Measurements from ENCODE around the gene NHLRC4.

GRCh38 chr16:525123-525519 lies 41.7 kb upstream of the NHLRC4 start:
- TF ChIP-seq, protein P1, sequence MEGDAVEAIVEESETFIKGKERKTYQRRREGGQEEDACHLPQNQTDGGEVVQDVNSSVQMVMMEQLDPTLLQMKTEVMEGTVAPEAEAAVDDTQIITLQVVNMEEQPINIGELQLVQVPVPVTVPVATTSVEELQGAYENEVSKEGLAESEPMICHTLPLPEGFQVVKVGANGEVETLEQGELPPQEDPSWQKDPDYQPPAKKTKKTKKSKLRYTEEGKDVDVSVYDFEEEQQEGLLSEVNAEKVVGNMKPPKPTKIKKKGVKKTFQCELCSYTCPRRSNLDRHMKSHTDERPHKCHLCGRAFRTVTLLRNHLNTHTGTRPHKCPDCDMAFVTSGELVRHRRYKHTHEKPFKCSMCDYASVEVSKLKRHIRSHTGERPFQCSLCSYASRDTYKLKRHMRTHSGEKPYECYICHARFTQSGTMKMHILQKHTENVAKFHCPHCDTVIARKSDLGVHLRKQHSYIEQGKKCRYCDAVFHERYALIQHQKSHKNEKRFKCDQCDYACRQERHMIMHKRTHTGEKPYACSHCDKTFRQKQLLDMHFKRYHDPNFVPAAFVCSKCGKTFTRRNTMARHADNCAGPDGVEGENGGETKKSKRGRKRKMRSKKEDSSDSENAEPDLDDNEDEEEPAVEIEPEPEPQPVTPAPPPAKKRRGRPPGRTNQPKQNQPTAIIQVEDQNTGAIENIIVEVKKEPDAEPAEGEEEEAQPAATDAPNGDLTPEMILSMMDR (IDR thresholded peaks at IDR 0.05 in 2 of 3, conservative IDR thresholded peaks at IDR 0.05 in 1 of 3; ENCODE audit: insufficient read depth in 2 of 3, low read depth in 1 of 3, low read length in 3 of 3): no peak
- TF ChIP-seq SMC3 (conservative IDR thresholded peaks at IDR 0.05; ENCODE audit: insufficient read depth, low read depth, low read length) (no peak), MXI1 (IDR thresholded peaks at IDR 0.05; ENCODE audit: low read depth, low read length) (no peak), GTF2F1 (IDR thresholded peaks at IDR 0.05; ENCODE audit: low read depth, low read length) (no peak), POLR2A (conservative IDR thresholded peaks at IDR 0.05) (no peak), ZNF780A (CRISPR knock-in tag; IDR thresholded peaks at IDR 0.05) (no peak), ZNF766 (CRISPR knock-in tag; conservative IDR thresholded peaks at IDR 0.05) (no peak), SMARCC2 (IDR thresholded peaks at IDR 0.05; ENCODE audit: low read depth) (no peak), TCF7L2 (IDR thresholded peaks at IDR 0.05; ENCODE audit: low read depth, low read length) (no peak), MEF2D (tag; conservative IDR thresholded peaks at IDR 0.05; ENCODE audit: low read depth) (no peak), ZNF699 (CRISPR knock-in tag; IDR thresholded peaks at IDR 0.05; ENCODE audit: insufficient replicate concordance) (no peak)
- TF ChIP-seq, protein P2, sequence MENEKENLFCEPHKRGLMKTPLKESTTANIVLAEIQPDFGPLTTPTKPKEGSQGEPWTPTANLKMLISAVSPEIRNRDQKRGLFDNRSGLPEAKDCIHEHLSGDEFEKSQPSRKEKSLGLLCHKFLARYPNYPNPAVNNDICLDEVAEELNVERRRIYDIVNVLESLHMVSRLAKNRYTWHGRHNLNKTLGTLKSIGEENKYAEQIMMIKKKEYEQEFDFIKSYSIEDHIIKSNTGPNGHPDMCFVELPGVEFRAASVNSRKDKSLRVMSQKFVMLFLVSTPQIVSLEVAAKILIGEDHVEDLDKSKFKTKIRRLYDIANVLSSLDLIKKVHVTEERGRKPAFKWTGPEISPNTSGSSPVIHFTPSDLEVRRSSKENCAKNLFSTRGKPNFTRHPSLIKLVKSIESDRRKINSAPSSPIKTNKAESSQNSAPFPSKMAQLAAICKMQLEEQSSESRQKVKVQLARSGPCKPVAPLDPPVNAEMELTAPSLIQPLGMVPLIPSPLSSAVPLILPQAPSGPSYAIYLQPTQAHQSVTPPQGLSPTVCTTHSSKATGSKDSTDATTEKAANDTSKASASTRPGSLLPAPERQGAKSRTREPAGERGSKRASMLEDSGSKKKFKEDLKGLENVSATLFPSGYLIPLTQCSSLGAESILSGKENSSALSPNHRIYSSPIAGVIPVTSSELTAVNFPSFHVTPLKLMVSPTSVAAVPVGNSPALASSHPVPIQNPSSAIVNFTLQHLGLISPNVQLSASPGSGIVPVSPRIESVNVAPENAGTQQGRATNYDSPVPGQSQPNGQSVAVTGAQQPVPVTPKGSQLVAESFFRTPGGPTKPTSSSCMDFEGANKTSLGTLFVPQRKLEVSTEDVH (IDR thresholded peaks at IDR 0.05; ENCODE audit: low read depth, partially characterized antibody): no peak
